HCT116 (cell line): ENCODE measurements around the gene FAM131B. TPM values are rescaled to one million over a fixed set of nuclear protein-coding genes. Genes with fewer than 3 reads are reported as not detected.

Experiments used
- ATAC-seq: fragments of 200-7000 bp; cut with Tn5 transposase; 2 replicates; pipeline ENCODE4 v1.9.1; 2020; ENCODE audit warnings: mild to moderate bottlenecking, moderate library complexity
- BruUV-seq: library from RNA; stranded (reverse); fragments of 400-500 nt; replicated peaks from 2 replicates; lab custom pipeline; 2021; lab: Mats Ljungman, UMichigan
- CTCF ChIA-PET: fragments of 300-600 bp; sonication (Branson Sonifier 250); formaldehyde crosslinking; loops from one replicate; lab custom pipeline; 2021; ENCODE audit warnings: antibody characterized with exemption; lab: Charles Lee
- POLR2A ChIA-PET: fragments of 300-600, 350-600 bp; sonication (Branson Sonifier 250); formaldehyde crosslinking; loops from one replicate; lab custom pipeline; 2021; ENCODE audit warnings: antibody characterized with exemption; lab: Charles Lee
- RAD21 ChIA-PET, 2 experiments: fragments of 300-600 bp; sonication (Branson Sonifier 250); formaldehyde crosslinking; loops; one replicate each; lab custom pipeline; 2023; ENCODE audit warnings: low total read pairs in 2 of 2; ENCODE audit not compliant: uncharacterized antibody in 2 of 2, unreplicated experiment in 2 of 2, low non-redundant PET in 1 of 2; lab: Charles Lee
- DNase-seq: peaks from one replicate; pipeline ENCODE4 v3.0.0-alpha.2; 2010; ENCODE audit warnings: low read depth, low spot score
- H2AFZ ChIP-seq: fragments of 200-600 bp; shearing (Covaris generic), sonication (generic); 2 replicates; pipeline ENCODE4 v1.6.1; 2017; ENCODE audit warnings: low read depth, mixed run types, mixed read lengths, antibody characterized with exemption, low read length; ENCODE audit not compliant: poor library complexity, severe bottlenecking
- H3K27ac ChIP-seq: 2 replicates; pipeline ENCODE4 v1.5.1; 2012; ENCODE audit warnings: low read depth, low read length
- H3K27me3 ChIP-seq: fragments of 200-600 bp; sonication (generic); 2 replicates; pipeline ENCODE4 v1.6.1; 2016; ENCODE audit warnings: mixed run types, low read length, mixed read lengths; ENCODE audit not compliant: insufficient read depth
- H3K36me3 ChIP-seq, 2 experiments: fragments of 200-500 bp in 1 of 2; fragments of 200-600 bp in 1 of 2; sonication (Bioruptor generic) in 1 of 2; sonication (generic) in 1 of 2; 2 replicates each; pipeline versions ENCODE4 v1.5.1 to v1.6.1; 2014 to 2016; ENCODE audit warnings: low read length in 2 of 2, inconsistent platforms in 1 of 2, mixed read lengths in 1 of 2, mixed run types in 1 of 2; ENCODE audit not compliant: insufficient read depth in 2 of 2, control insufficient read depth in 1 of 2
- H3K4me1 ChIP-seq, 2 experiments: fragments of 200-600 bp in 1 of 2; sonication (generic) in 1 of 2; 2 replicates each; pipeline versions ENCODE4 v1.5.1 to v1.6.1; 2012 to 2017; ENCODE audit warnings: low read length in 2 of 2, inconsistent platforms in 1 of 2, mild to moderate bottlenecking in 1 of 2, mixed read lengths in 1 of 2, mixed run types in 1 of 2, moderate library complexity in 1 of 2; ENCODE audit not compliant: insufficient read depth in 2 of 2, control insufficient read depth in 1 of 2
- H3K4me2 ChIP-seq: fragments of 200-600 bp; sonication (generic); 2 replicates; pipeline ENCODE4 v1.6.1; 2017; ENCODE audit warnings: mixed run types, low read length, mixed read lengths
- H3K4me3 ChIP-seq, 2 experiments: fragments of 200-600 bp in 1 of 2; sonication (generic) in 1 of 2; replicated peaks in 1 of 2; 2 replicates each; pipeline ENCODE4 v1.5.1; 2011 to 2016; ENCODE audit warnings: low read length in 2 of 2, control low read depth in 1 of 2, low read depth in 1 of 2, mild to moderate bottlenecking in 1 of 2, mixed read lengths in 1 of 2, mixed run types in 1 of 2
- H3K79me2 ChIP-seq: fragments of 200-600 bp; sonication (generic); 2 replicates; pipeline ENCODE4 v1.6.1; 2017; ENCODE audit warnings: mild to moderate bottlenecking, mixed run types, low read length, moderate library complexity, mixed read lengths; ENCODE audit not compliant: insufficient read depth
- H3K9ac ChIP-seq: fragments of 200-600 bp; sonication (generic); 2 replicates; pipeline ENCODE4 v1.6.1; 2016; ENCODE audit warnings: low read length, mixed read lengths
- H3K9me2 ChIP-seq: fragments of 200-600 bp; sonication (generic), shearing (Covaris generic); 2 replicates; pipeline ENCODE4 v1.6.1; 2017; ENCODE audit warnings: mixed run types, mild to moderate bottlenecking, moderate library complexity; ENCODE audit not compliant: insufficient read depth
- H3K9me3 ChIP-seq, 2 experiments: fragments of 200-500 bp in 1 of 2; fragments of 200-600 bp in 1 of 2; sonication (Bioruptor generic) in 1 of 2; sonication (generic) in 1 of 2; 2 replicates each; pipeline ENCODE4 v1.6.1; 2014 to 2017; ENCODE audit warnings: low read length in 2 of 2, mixed read lengths in 2 of 2, inconsistent platforms in 1 of 2, low read depth in 1 of 2, mild to moderate bottlenecking in 1 of 2, mixed run types in 1 of 2, moderate library complexity in 1 of 2; ENCODE audit not compliant: control insufficient read depth in 1 of 2, insufficient read depth in 1 of 2
- H4K20me1 ChIP-seq: fragments of 200-600 bp; sonication (generic), shearing (Covaris generic); 2 replicates; pipeline ENCODE4 v1.6.1; 2017; ENCODE audit warnings: mixed run types, mild to moderate bottlenecking, moderate library complexity; ENCODE audit not compliant: insufficient read depth
- CEBPB ChIP-seq: IDR thresholded peaks from 2 replicates; pipeline ENCODE4 v1.6.1; 2012; ENCODE audit warnings: low read depth
- EGR1 ChIP-seq: IDR thresholded peaks from 2 replicates; pipeline ENCODE4 v1.6.1; 2012; ENCODE audit warnings: low read depth
- ELF1 ChIP-seq: IDR thresholded peaks from 2 replicates; pipeline ENCODE4 v1.6.1; 2012; ENCODE audit warnings: low read depth, borderline replicate concordance
- EZH2 ChIP-seq: fragments of 200-600 bp; sonication (generic); IDR thresholded peaks from 2 replicates; pipeline ENCODE4 v1.6.1; 2017; ENCODE audit warnings: antibody characterized with exemption, mixed run types
- POLR2A ChIP-seq: IDR thresholded peaks from 2 replicates; pipeline ENCODE4 v1.7.0; 2011; ENCODE audit warnings: borderline replicate concordance; ENCODE audit not compliant: insufficient read depth, insufficient read length; ENCODE audit errors: extremely low read depth
- POLR2AphosphoS5 ChIP-seq: IDR thresholded peaks from 2 replicates; pipeline ENCODE4 v1.6.1; 2011; ENCODE audit warnings: mild to moderate bottlenecking, low read depth, low read length, moderate library complexity
- RAD21 ChIP-seq: IDR thresholded peaks from 2 replicates; pipeline ENCODE4 v1.6.1; 2012; ENCODE audit warnings: low read depth, mild to moderate bottlenecking
- SIN3A ChIP-seq: IDR thresholded peaks from 2 replicates; pipeline ENCODE4 v1.6.1; 2012; ENCODE audit warnings: low read depth
- SP1 ChIP-seq: IDR thresholded peaks from 2 replicates; pipeline ENCODE4 v1.6.1; 2012; ENCODE audit warnings: low read depth
- TCF7L2 ChIP-seq: IDR thresholded peaks from 2 replicates; pipeline ENCODE4 v1.7.0; 2011; ENCODE audit warnings: borderline replicate concordance, inconsistent platforms; ENCODE audit not compliant: insufficient read depth, insufficient read length; ENCODE audit errors: extremely low read depth
- ZFX ChIP-seq: fragments of 450-650 bp; IDR thresholded peaks from 2 replicates; pipeline ENCODE4 v1.6.1; 2017
- intact Hi-C: fragments of 100-400 bp; cut with micrococcal nuclease; formaldehyde crosslinking; loops from 2 replicates; pipeline ENCODE4 v1.10.0; 2022
- total RNA-seq: library from RNA; stranded (reverse); gene quantifications from one replicate; pipeline ENCODE4 v1.2.1, GENCODE V29; 2021; ENCODE audit not compliant: unreplicated experiment
- TF ChIP-seq, protein P1 (sequence below): IDR thresholded peaks from 2 replicates; pipeline ENCODE4 v1.6.1; 2012
- TF ChIP-seq, protein P2 (sequence below): IDR thresholded peaks from 2 replicates; pipeline ENCODE4 v1.6.1; 2012
- TF ChIP-seq, protein P3 (sequence below), 3 experiments: fragments of 200-600 bp in 1 of 3; sonication (generic) in 1 of 3; IDR thresholded peaks in 2 of 3; conservative IDR thresholded peaks in 1 of 3; 2 replicates each; pipeline ENCODE4 v1.5.1; 2012 to 2017; ENCODE audit warnings: low read depth in 2 of 3, low read length in 2 of 3, antibody characterized with exemption in 1 of 3, borderline replicate concordance in 1 of 3, control low read depth in 1 of 3, mild to moderate bottlenecking in 1 of 3, mixed read lengths in 1 of 3, mixed run types in 1 of 3, moderate library complexity in 1 of 3; ENCODE audit not compliant: insufficient read depth in 1 of 3
- TF ChIP-seq, protein P4 (sequence below): IDR thresholded peaks from 2 replicates; pipeline ENCODE4 v1.6.1; 2012; ENCODE audit warnings: low read depth

Gene FAM131B
- total RNA-seq, 1 experiment from 2014 or later, result 0.20 TPM

DNA sequence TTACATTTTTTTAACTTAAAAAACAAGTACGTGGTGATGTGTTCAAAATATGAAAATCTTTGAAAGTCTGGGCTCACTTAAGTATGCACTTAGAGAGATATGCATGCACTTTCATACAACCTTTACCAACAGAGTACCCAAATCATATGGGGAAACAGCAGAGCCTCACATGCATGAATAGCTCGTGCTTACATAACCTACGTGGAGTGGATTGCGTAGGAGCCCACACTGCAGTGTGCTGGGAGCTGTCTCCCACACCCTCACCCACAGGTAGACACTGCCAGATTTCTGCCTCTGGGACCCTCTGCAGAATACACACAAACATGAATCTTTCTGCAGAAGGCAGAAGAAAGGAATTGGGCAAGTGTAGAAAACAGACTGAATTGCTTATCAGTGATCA, 46.0 kb downstream of the FAM131B start:
- DNase-seq (no peak), ATAC-seq (no peak)
- Histone ChIP-seq H3K9me3 (no peaks in the 10 kb centered on the region), H2AFZ (no peak overlapping the region), H3K27me3 (no peaks in the 10 kb centered on the region), H3K9me2 (no peaks in the 10 kb centered on the region), H3K9ac (no peak overlapping the region), H3K4me3 (no peak overlapping the region), H3K79me2 (no peaks in the 10 kb centered on the region), H4K20me1 (no peaks in the 10 kb centered on the region), H3K27ac (no peak overlapping the region), H3K36me3 (no peaks in the 10 kb centered on the region), H3K4me2 (no peak overlapping the region), H3K4me1 (no peaks in the 10 kb centered on the region)
- no TSS peak for BruUV-seq
- ChIA-PET CTCF (no interaction called here), RAD21 (no interaction called here), POLR2A (no interaction called here)
- no peak for TF ChIP-seq ELF1
- TF ChIP-seq CEBPB, result no peak
- no peak for TF ChIP-seq EZH2
- TF ChIP-seq POLR2A, result no peak
- no peak for TF ChIP-seq EGR1
- TF ChIP-seq, protein P1, sequence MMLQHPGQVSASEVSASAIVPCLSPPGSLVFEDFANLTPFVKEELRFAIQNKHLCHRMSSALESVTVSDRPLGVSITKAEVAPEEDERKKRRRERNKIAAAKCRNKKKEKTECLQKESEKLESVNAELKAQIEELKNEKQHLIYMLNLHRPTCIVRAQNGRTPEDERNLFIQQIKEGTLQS, result no peak
- no peak for TF ChIP-seq POLR2AphosphoS5
- TF ChIP-seq RAD21, result no peak
- no peak for TF ChIP-seq SIN3A
- intact Hi-C loops, result no loop called here

DNA sequence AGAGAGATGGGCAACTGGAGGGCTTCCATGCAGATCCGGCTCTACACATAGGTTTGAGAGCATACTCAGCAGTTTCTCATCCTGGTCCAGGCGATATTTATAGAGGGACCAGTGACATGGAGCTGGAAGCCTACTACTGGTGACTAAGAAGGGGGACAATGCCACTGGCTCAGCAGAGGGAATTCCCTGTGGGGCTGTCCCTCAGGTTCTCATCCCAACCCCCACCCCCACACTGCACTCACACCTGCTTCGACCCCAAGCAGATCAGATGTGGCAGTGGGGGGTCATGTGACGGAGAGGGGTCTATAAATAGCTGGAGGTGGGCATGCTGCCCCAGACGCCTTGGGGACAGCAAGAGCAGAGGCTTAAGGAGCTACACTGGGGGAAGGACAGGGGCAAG, 46.7 kb downstream of the FAM131B start, which contains the start of gene CLCN1:
Gene CLCN1 (plus strand): TSS at position 336 of the 400 bp plus-strand sequence. CDS start 102 bp downstream, outside the sequence.
- no peaks in the 10 kb centered on the region for H3K4me1 ChIP-seq
- H3K27ac ChIP-seq, result no peak within 1 kb of the TSS
- H4K20me1 ChIP-seq, result no peaks in the 10 kb centered on the region
- intact Hi-C loops, result no loop called here
- POLR2A ChIA-PET, result no interaction called here
- RAD21 ChIA-PET, result no interaction called here
- no TSS peak for BruUV-seq
- H3K9ac ChIP-seq, result no peak within 1 kb of the TSS
- H3K4me3 ChIP-seq, result no peak within 1 kb of the TSS
- H3K79me2 ChIP-seq, result no peaks in the 10 kb centered on the region
- H3K36me3 ChIP-seq, result no peaks in the 10 kb centered on the region
- H3K9me3 ChIP-seq, result no peaks in the 10 kb centered on the region
- CTCF ChIA-PET, result no interaction called here
- no peak within 1 kb of the TSS for H2AFZ ChIP-seq
- H3K9me2 ChIP-seq, result no peaks in the 10 kb centered on the region
- ATAC-seq (no peak), DNase-seq (no peak)
- no peaks in the 10 kb centered on the region for H3K27me3 ChIP-seq
- no peak within 1 kb of the TSS for H3K4me2 ChIP-seq
- no peak for TF ChIP-seq ZFX
- no peak for TF ChIP-seq RAD21
- TF ChIP-seq, protein P2, sequence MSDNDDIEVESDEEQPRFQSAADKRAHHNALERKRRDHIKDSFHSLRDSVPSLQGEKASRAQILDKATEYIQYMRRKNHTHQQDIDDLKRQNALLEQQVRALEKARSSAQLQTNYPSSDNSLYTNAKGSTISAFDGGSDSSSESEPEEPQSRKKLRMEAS, result no peak
- no peak for TF ChIP-seq SIN3A
- TF ChIP-seq, protein P3, sequence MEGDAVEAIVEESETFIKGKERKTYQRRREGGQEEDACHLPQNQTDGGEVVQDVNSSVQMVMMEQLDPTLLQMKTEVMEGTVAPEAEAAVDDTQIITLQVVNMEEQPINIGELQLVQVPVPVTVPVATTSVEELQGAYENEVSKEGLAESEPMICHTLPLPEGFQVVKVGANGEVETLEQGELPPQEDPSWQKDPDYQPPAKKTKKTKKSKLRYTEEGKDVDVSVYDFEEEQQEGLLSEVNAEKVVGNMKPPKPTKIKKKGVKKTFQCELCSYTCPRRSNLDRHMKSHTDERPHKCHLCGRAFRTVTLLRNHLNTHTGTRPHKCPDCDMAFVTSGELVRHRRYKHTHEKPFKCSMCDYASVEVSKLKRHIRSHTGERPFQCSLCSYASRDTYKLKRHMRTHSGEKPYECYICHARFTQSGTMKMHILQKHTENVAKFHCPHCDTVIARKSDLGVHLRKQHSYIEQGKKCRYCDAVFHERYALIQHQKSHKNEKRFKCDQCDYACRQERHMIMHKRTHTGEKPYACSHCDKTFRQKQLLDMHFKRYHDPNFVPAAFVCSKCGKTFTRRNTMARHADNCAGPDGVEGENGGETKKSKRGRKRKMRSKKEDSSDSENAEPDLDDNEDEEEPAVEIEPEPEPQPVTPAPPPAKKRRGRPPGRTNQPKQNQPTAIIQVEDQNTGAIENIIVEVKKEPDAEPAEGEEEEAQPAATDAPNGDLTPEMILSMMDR (IDR thresholded peaks at IDR 0.05 in 2 of 3, conservative IDR thresholded peaks at IDR 0.05 in 1 of 3; ENCODE audit: borderline replicate concordance in 1 of 3, insufficient read depth in 1 of 3, low read depth in 2 of 3, low read length in 2 of 3), result no peak
- TF ChIP-seq, protein P4, sequence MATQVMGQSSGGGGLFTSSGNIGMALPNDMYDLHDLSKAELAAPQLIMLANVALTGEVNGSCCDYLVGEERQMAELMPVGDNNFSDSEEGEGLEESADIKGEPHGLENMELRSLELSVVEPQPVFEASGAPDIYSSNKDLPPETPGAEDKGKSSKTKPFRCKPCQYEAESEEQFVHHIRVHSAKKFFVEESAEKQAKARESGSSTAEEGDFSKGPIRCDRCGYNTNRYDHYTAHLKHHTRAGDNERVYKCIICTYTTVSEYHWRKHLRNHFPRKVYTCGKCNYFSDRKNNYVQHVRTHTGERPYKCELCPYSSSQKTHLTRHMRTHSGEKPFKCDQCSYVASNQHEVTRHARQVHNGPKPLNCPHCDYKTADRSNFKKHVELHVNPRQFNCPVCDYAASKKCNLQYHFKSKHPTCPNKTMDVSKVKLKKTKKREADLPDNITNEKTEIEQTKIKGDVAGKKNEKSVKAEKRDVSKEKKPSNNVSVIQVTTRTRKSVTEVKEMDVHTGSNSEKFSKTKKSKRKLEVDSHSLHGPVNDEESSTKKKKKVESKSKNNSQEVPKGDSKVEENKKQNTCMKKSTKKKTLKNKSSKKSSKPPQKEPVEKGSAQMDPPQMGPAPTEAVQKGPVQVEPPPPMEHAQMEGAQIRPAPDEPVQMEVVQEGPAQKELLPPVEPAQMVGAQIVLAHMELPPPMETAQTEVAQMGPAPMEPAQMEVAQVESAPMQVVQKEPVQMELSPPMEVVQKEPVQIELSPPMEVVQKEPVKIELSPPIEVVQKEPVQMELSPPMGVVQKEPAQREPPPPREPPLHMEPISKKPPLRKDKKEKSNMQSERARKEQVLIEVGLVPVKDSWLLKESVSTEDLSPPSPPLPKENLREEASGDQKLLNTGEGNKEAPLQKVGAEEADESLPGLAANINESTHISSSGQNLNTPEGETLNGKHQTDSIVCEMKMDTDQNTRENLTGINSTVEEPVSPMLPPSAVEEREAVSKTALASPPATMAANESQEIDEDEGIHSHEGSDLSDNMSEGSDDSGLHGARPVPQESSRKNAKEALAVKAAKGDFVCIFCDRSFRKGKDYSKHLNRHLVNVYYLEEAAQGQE, result no peak
- TF ChIP-seq ELF1, result no peak
- TF ChIP-seq TCF7L2, result no peak
- TF ChIP-seq SP1, result no peak
- TF ChIP-seq EGR1, result no peak
- TF ChIP-seq, protein P1, result no peak
- no peak for TF ChIP-seq POLR2A
